MM.1S (cell line): ENCODE measurements around the gene CENPU.

ENCODE experiments used
- DNase-seq: peaks from one replicate; pipeline ENCODE4 v3.0.0-alpha.2; 2015
- H2AFZ ChIP-seq: fragments of 300-600 bp; sonication (generic); 2 replicates; pipeline ENCODE4 v1.6.0; 2016; ENCODE audit warnings: antibody characterized with exemption, low read length
- H3F3A ChIP-seq: fragments of 300-600 bp; sonication (generic); 2 replicates; pipeline ENCODE4 v1.6.1; 2016; ENCODE audit warnings: mild to moderate bottlenecking, antibody characterized with exemption, low read length, moderate library complexity, mixed read lengths; ENCODE audit not compliant: insufficient read depth
- H3K27ac ChIP-seq: fragments of 300-600 bp; sonication (generic); 2 replicates; pipeline ENCODE4 v1.5.1; 2016; ENCODE audit warnings: mild to moderate bottlenecking, low read length
- H3K27me3 ChIP-seq: fragments of 300-600 bp; sonication (generic); replicated peaks from 2 replicates; pipeline ENCODE4 v1.6.0; 2016; ENCODE audit warnings: low read length; ENCODE audit not compliant: insufficient read depth
- H3K36me3 ChIP-seq: fragments of 300-600 bp; sonication (generic); replicated peaks from 2 replicates; pipeline ENCODE4 v1.6.1; 2016; ENCODE audit warnings: mild to moderate bottlenecking, low read length, mixed read lengths; ENCODE audit not compliant: insufficient read depth
- H3K4me1 ChIP-seq: fragments of 300-600 bp; sonication (generic); 2 replicates; pipeline ENCODE4 v1.6.1; 2016; ENCODE audit warnings: low read length, mixed read lengths
- H3K4me2 ChIP-seq: fragments of 300-600 bp; sonication (generic); 2 replicates; pipeline ENCODE4 v1.6.0; 2016; ENCODE audit warnings: low read depth, low read length
- H3K4me3 ChIP-seq: fragments of 300-600 bp; sonication (generic); 2 replicates; pipeline ENCODE4 v1.5.1; 2016; ENCODE audit warnings: low read length, mixed read lengths
- H3K79me2 ChIP-seq: fragments of 300-600 bp; sonication (generic); 2 replicates; pipeline ENCODE4 v1.6.1; 2016; ENCODE audit warnings: mixed run types, low read length, mixed read lengths
- H3K9ac ChIP-seq: fragments of 300-600 bp; sonication (generic); 2 replicates; pipeline ENCODE4 v1.6.1; 2016; ENCODE audit warnings: low read length, mixed read lengths
- H3K9me2 ChIP-seq: fragments of 300-600 bp; sonication (generic); replicated peaks from 2 replicates; pipeline ENCODE4 v1.6.1; 2016; ENCODE audit warnings: mild to moderate bottlenecking, low read length, mixed read lengths; ENCODE audit not compliant: insufficient read depth
- H3K9me3 ChIP-seq: fragments of 300-600 bp; sonication (generic); replicated peaks from 2 replicates; pipeline ENCODE4 v1.6.1; 2016; ENCODE audit warnings: mild to moderate bottlenecking, low read length, mixed read lengths; ENCODE audit not compliant: insufficient read depth
- H4K20me1 ChIP-seq: fragments of 300-600 bp; sonication (generic); 2 replicates; pipeline ENCODE4 v1.6.1; 2016; ENCODE audit warnings: mild to moderate bottlenecking, low read length, moderate library complexity, mixed read lengths; ENCODE audit not compliant: insufficient read depth
- CTCF ChIP-seq: fragments of 300-600 bp; sonication (generic); IDR thresholded peaks from 2 replicates; pipeline ENCODE4 v1.5.1; 2016; ENCODE audit warnings: antibody characterized with exemption, low read length, mixed read lengths
- EZH2 ChIP-seq: fragments of 300-600 bp; sonication (generic); optimal IDR thresholded peaks from 2 replicates; pipeline ENCODE3; 2017; ENCODE audit warnings: low read depth, mild to moderate bottlenecking, antibody characterized with exemption, low read length, mixed read lengths
- EZH2phosphoT487 ChIP-seq: fragments of 300-600 bp; sonication (generic); IDR thresholded peaks from 2 replicates; pipeline ENCODE4 v1.6.1; 2018; ENCODE audit warnings: antibody characterized with exemption, low read length

Gene CENPU

DNA sequence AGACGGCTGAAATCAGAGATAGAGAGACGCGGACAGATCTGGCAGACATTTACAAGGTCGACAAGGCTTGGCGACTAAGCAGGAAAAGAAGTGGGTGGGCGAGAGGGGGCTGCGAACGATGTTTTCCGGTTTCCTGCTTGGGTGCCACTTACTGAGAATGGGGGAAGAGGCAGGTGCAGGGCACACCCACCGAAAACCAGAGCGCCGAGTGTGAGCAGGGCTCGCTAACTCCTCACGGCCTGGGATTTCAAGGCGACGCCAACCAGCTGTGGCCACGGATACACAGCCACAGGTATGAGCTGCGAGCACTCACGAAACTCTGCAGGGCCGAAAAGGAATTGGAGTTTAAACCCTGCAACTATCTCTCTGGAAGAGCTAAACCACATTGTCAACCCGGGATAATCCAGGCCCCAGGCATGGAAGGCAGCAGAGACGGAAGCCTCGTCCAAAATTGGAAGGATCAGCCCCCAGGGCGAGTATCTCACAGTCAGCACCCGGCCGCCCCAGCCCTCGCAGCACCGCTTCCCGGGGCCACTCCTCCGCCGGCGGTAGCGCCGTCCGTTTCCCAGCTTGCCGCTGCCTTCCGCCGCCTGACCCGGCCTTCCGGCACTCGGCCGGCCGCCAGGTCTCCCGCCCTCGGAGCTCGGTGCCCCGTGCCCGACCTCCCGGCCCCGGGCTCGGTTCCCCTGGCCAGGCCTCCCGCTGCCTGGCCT, 85.4 kb downstream of the CENPU start:
- Histone ChIP-seq H3K36me3 (peaks cover 10% of the 10 kb centered on the region; the same call in 1 of the 2 replicates), H3K4me2 (peak overlapping the region; percentile 82), H3K9me3 (no peaks in the 10 kb centered on the region), H2AFZ (no peak overlapping the region), H3K4me1 (peaks cover 29% of the 10 kb centered on the region), H4K20me1 (no peaks in the 10 kb centered on the region), H3K79me2 (peaks cover 70% of the 10 kb centered on the region), H3K27me3 (no peaks in the 10 kb centered on the region), H3F3A (peaks cover 34% of the 10 kb centered on the region), H3K27ac (peak overlapping the region; percentile 74), H3K9ac (peak overlapping the region; percentile 90), H3K4me3 (peak overlapping the region; percentile 90), H3K9me2 (no peaks in the 10 kb centered on the region)
- TF ChIP-seq EZH2 (no peak), CTCF (no peak), EZH2phosphoT487 (no peak)
- peak; percentile 64 for DNase-seq

DNA sequence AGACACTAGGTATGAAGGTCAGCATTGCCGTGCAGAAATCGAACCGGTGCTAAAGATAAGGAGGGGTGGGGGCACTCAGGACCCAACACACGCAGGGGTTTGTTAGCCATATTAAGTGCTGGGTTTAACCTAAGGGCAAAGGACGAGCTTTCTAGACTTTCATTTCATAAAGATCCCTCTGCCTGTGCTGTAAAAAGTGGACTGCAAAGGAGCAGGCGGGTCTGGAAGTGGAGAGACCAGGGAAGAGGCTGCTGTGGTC, 85.9 kb downstream of the CENPU start:
- DNase-seq: peak; percentile 13
- peak overlapping the region; percentile 90 for H3K9ac ChIP-seq
- H3K4me2 ChIP-seq: peak overlapping the region; percentile 82
- peaks cover 29% of the 10 kb centered on the region for H3K4me1 ChIP-seq
- H2AFZ ChIP-seq: no peak overlapping the region
- no peaks in the 10 kb centered on the region for H3K9me3 ChIP-seq
- peaks cover 75% of the 10 kb centered on the region for H3K79me2 ChIP-seq
- TF ChIP-seq CTCF (no peak), EZH2phosphoT487 (no peak), EZH2 (no peak)
- peak overlapping the region; percentile 90 for H3K4me3 ChIP-seq
- peaks cover 34% of the 10 kb centered on the region for H3F3A ChIP-seq
- H3K27me3 ChIP-seq: no peaks in the 10 kb centered on the region
- peak overlapping the region; percentile 74; the same call in 1 of the 2 replicates for H3K27ac ChIP-seq
- H4K20me1 ChIP-seq: no peaks in the 10 kb centered on the region
- H3K36me3 ChIP-seq: peaks cover 10% of the 10 kb centered on the region; the same call in 1 of the 2 replicates
- no peaks in the 10 kb centered on the region for H3K9me2 ChIP-seq

DNA sequence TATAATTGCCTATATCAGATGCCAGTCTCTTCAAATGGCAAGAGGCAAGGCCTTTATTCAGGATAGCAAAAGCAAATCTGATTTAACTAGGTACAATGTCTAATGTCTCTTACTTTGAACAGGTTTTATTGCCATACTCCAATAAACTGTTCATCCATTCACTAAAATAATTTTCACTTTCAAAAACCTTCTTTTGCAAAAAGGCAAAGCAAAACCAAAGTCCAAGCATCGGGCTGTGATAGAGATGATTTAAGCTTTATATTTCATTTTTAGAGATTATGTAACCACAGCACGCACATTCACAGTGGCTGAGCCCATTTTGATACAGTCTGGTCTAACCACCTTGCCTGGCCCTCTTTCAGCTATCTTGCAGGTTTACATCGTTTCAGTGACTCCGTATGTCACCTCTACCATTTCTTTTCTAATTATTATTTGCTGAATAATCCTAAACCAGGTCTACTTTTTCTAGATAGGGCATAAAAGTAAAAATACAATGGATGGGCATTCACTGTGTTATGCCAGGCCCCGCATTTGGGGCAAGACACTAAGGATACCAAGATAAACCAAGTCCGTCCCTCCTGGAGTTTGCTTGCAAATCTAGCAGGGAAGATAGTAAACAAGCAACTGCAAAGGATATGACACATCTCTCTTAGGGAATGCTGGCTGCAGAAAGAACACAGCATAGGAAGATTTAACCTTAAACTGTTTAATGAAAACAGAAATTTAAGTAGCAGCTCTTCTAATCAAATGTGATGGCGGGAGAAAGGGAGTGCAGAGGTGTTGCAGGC, 86.4 kb downstream of the CENPU start:
- Histone ChIP-seq H3F3A (peaks cover 34% of the 10 kb centered on the region), H3K79me2 (peaks cover 80% of the 10 kb centered on the region), H3K9me3 (no peaks in the 10 kb centered on the region), H3K4me3 (peak overlapping the region; percentile 90), H2AFZ (no peak overlapping the region), H3K4me1 (peaks cover 29% of the 10 kb centered on the region), H3K9me2 (no peaks in the 10 kb centered on the region), H4K20me1 (no peaks in the 10 kb centered on the region), H3K27me3 (no peaks in the 10 kb centered on the region), H3K27ac (peak overlapping the region; percentile 74; the same call in 1 of the 2 replicates), H3K9ac (peak overlapping the region; percentile 90), H3K4me2 (peak overlapping the region; percentile 82), H3K36me3 (peaks cover 10% of the 10 kb centered on the region; the same call in 1 of the 2 replicates)
- TF ChIP-seq EZH2: no peak
- TF ChIP-seq EZH2phosphoT487: no peak
- no peak for TF ChIP-seq CTCF
- DNase-seq: peak; percentile 12
